Stimulated activated CD8-positive, alpha-beta memory T cell treated with anti-CD3 and anti-CD28 coated beads, Interleukin-12 subunit alpha, Interleukin-12 subunit beta, amount 100 ng/mL, for 24 hours (primary cell): ENCODE measurements around the gene TEX12.
"Not testable (repeated sequence)": the region's sequence is repeated elsewhere in the genome, so short reads cannot be mapped to it uniquely, and the experiment has no call there.

Experiments used
- DNase-seq: peaks from one replicate; pipeline ENCODE4 v3.0.0-alpha.2; 2020; ENCODE audit errors: extremely low read depth

Gene TEX12

DNA sequence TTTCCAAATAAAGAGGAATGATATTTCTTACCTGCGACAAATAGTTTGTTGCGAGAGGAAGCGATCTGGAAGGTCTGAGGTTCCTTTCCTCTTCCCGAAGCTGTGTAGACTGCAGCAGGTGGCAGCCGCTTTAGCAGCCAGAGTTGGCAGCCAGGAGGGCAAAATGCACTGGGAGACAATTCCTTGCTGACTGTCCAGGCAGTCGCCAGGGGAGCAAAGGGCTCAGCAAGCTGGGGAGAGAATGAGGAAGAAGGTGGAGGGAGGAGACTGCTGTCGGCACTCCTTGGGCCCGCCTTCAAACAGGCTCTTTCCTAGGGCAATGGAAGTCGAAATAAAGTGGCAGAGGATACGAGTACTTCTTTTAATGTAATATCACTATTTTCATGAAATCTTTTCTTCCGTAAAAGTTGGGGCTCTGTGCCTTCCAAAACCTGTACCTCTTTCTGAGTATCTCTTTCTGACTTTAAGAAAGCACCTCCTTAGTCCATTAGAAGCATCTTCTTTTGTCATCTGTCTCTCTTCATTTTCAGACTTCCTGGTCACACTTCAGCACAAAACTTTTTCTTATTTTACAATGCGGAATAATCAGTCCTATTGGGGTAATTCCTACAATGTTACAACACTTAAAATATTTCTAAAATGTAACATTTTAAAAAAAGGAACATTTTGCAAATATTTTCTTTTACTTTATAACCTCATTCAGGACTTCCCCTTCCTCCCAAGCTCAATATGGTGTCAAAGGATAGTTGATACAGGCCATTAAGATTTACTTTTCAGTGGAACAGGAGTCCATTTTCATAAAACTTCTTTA, 3.1 kb upstream of the TEX12 start, which contains the start of gene IL18:
IL18 (minus strand) TSS at position 220 of the 811 bp plus-strand sequence. CDS start 9,041 bp downstream, outside the sequence.
- no peak for DNase-seq

- no peak for DNase-seq
Measured at GRCh38 chr11:112165049-112165448, 2.1 kb upstream of the TEX12 start.

DNA sequence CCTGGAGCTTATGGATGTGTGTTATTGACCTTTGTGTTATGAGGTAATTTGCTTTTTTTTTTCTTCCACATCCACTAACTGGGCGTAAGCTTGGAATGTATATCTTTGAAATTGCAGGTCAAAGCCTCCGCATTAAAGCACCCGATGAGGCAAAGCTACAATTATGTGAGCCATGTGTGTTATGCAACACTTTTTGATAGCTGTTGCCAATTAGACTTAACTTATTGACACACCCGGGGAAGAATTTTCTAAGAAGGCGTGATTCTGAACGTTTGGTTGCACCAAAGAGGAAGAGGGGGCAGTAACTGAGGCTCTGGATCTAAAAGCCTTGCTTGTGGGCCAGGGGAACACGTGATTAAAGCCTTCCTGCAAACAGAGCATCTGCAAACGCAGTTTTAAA, 610 bp upstream of the TEX12 start:
- no peak for DNase-seq

GRCh38 chr11:112172362-112172994, 5.3 kb downstream of the TEX12 start:
- no peak for DNase-seq

- no peak for DNase-seq
Measured at GRCh38 chr11:112173152-112173551, 6.0 kb downstream of the TEX12 start.

DNA sequence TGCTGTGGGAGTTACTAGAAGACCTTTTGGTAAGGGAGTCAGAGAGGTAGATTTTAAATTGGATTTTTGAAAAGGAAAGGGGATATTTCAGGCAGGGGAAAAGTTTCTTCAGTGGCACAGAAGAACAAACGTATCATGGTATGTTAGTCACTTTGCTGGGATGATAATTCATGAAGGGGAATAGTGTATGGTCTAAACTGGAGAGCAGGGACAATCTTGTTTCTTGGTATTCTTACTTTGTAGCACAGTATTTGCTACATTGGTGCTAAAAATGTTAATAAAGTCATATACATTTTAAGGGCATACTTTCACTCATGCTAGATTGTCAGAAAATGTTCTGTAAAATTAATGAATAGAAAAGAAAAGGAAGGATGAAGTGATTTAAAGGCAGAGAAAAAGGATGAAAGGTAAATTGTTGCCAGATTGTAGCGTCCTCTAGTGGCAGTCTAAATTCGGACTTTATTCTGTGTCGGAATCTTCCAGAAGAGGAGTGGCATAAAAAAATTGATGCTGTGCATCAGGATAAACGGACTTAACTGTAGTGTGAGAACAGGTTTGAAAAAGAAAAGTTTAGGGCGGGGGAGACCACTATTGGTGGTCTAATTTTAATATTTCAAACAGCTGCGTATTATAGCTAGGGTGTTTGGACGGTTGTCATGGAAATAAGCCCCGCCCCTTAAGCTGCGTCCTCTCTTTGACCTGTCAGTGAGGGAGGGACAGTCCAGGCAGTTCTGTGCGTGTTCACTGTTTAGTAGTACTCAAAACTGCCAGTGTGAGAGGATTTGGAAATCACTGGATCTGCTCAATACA, 7.8 kb downstream of the TEX12 start, which contains the start of gene BCO2:
BCO2 (plus strand) TSS at position 724 of the 810 bp plus-strand sequence. CDS start 90 bp downstream, outside the sequence.
- no peak for DNase-seq

- DNase-seq: no peak
Measured at GRCh38 chr11:112175599-112175952, 8.4 kb downstream of the TEX12 start.

DNA sequence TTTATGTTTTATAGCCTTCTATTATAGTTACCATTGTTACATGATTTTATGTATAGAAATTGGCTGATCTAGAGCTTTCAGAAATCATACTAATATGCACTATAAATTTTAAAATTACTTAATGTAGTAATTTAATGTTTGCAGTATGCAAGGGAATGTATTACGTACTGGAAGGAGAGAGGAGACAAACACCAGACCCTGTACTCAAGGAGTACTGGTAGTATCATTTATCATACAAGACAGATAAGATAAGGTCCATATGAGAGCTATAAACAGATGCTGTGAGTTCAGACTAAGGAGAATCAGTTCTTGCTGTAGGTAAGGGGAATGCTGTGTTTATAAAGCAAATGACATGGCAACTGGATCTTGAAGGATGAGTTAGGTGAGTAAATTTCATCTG, 8.9 kb downstream of the TEX12 start:
- no peak for DNase-seq

DNA sequence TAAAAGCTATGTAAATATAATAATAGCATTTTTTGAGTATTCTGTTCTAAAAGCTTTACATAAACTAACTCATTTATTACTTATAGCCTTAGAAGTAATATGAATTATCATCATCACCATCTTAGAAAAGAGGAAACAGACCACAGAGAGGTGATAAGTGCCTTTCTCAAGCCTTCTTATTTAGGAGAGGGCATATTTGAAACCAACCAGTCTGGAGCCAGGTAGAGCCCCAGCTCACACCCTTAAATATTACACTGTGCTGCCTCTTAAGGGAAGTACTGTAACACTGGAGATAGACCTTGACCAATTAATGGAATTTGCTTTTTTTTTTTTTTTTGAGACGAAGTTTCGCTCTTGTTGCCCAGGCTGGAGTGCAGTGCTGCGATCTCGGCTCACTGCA, 10.4 kb downstream of the TEX12 start:
- DNase-seq: no peak

DNA sequence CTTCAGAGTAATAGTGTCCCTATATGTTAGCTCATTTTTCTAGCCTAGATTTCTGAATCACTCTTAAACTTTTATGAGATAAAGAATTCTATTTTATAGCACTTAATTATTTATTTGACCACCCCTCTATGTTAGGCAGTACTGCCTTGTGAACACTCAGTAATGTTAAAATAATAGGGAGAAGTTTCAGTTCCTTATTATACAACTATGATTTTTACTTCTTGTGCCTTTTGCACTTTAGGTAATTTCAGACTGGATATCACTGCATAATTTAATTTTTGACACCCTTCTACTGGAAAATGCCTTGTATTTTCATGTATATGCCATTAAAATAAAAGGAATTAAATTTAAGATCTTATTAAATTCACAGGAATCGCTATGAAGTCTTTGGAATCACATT, 11.3 kb downstream of the TEX12 start:
- no peak for DNase-seq

GRCh38 chr11:112178936-112179335, 11.8 kb downstream of the TEX12 start:
- no peak for DNase-seq

DNA sequence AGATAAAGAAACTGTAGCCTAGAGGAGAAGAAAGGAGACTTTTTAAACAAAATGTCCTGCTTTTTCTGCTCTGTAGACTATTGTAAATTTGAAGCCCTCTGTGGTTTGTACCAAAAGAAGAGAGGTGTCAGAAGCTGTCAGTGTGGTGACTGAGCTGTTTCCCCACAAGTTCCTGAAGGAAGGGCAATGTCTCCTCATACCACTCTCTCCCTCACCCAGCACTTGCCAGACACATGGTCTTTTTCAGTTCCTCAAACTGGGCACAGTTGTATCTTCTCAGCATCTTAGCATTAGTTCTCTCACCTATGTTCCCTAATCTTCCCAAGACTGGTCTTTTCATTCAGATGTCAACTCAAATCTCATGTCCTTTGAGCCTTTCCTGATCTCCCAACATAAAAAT, 12.4 kb downstream of the TEX12 start:
- DNase-seq: no peak

- DNase-seq: no peak
Measured at GRCh38 chr11:112182867-112183266, 15.7 kb downstream of the TEX12 start.

DNA sequence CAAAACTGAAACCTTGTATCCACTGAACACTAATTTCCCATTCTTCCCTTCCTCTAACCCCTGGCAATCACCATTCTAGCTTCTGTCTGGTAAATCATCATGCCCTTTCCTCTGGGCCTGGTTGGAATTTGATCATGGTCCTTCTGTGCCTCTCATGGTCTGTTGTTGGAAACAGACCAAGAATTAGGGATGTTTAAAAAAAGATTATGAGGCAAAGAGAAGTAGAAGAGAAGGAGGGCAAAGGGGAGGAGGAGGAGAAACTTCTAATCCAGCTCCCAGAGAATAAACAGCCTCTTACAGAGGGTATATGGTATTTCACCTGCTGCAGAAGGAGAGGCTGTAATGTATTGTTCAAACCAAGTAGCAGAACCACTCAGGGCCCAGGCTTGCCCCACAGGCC, 18.7 kb downstream of the TEX12 start:
- no peak for DNase-seq

- no peak for DNase-seq
Measured at GRCh38 chr11:112186304-112186703, 19.1 kb downstream of the TEX12 start.

DNA sequence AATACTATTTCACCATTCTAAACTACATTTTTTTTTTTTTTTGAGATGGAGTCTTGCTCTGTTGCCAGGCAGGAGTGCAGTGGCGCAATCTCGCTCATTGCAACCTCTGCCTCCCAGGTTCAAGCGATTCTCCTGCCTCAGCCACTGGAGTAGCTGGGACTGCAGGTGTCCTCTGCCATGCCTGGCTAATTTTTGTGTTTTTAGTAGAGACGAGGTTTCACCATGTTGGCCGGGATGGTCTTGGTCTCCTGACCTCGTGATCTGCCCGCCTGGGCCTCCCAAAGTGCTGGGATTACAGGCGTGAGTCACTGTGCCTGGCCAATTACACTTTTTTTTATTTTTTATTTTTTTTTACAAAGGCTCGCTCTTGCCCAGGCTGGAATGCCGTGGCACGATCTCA, 27.9 kb downstream of the TEX12 start:
- DNase-seq: not testable (repeated sequence)

DNA sequence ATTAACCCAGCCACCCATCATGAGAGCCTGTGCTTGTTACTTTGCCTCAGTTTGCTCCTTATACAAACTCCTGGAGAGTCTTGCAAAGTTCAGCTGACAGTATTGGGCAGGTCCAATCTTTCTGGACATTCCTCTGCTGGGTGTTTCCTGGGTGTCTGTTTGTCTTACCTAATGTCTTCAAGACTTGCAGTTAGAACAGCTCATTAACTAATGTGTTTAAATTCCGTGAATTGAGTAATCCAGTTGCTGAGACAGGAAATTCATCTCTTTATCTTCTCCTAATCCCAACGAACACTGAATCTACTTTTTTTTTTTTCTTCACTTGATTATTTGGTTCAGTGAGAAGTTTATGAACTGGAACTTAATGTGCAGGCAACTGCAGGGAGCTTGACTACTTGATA, 28.8 kb downstream of the TEX12 start:
- no peak for DNase-seq

DNA sequence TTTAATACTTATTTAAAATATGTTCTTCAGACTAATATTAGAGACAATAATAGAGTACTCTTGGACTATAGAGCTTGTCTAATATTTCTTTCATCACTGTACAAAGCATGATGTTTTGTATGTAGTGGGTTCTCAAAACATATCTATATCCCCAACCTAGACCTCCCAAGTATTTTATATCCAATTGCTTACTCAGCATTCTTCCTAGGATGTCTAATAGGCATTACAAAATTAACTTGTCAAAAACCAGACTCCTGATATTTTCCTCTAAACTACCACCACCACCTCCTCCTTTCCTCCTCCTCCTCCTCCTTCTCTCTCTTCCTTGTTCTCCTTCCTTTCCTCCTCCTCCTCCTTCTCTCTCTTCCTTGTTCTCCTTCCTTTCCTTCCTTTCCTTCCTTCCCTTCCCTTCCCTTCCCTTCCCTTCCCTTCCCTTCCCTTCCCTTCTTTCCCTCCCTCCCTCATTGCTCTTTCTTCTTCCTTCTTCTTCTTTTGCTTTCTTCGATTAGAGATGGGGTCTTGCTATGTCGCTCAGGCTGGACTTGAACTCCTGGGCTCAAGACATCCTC, 29.4 kb downstream of the TEX12 start:
- no peak for DNase-seq

GRCh38 chr11:112199101-112199500, 31.9 kb downstream of the TEX12 start:
- not testable (repeated sequence) for DNase-seq

- DNase-seq: no peak
Measured at GRCh38 chr11:112200252-112200651, 33.1 kb downstream of the TEX12 start.

- no peak for DNase-seq
Measured at GRCh38 chr11:112206071-112206470, 38.9 kb downstream of the TEX12 start.

DNA sequence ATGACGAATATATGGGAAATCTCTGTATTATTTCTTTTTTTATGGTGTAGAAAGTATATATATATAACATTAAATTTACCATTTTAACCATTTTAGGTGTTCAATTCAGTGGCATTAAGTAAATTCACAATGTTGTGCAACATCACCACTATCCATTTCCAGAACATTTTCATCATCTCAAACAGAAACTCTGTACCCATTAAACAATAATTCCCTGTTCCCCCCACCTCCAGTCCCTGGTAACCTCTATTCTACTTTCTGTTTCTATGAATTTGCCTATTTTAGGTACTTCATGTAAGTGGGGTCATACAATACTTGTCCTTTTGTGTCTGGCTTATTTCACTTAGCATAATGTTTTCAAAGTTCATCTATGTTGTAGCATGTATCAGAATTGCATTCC, 43.7 kb downstream of the TEX12 start:
- DNase-seq: no peak
